Calu3 (cell line): ENCODE results near the gene PSD4. TPM values are rescaled to one million over a fixed set of nuclear protein-coding genes. Genes with fewer than 3 reads are reported as not detected.

Source experiments
- BruUV-seq: library from RNA; stranded (reverse); fragments of 400-500 nt; replicated peaks from 2 replicates; lab custom pipeline; 2021; lab: Mats Ljungman, UMichigan
- CTCF ChIA-PET: fragments of 300-600 bp; sonication (Branson Sonifier 250); formaldehyde crosslinking; loops from one replicate; lab custom pipeline; 2022; ENCODE audit warnings: antibody characterized with exemption; lab: Charles Lee
- DNase-seq: peaks from one replicate; pipeline ENCODE4 v3.0.0; 2022
- H3K27ac Mint-ChIP-seq: one replicate; pipeline ENCODE4 v1.8.0; 2022; ENCODE audit warnings: mixed read lengths; ENCODE audit not compliant: unreplicated experiment
- H3K27me3 Mint-ChIP-seq: one replicate; pipeline ENCODE4 v1.8.0; 2022; ENCODE audit warnings: mixed read lengths; ENCODE audit not compliant: unreplicated experiment
- H3K36me3 Mint-ChIP-seq: one replicate; pipeline ENCODE4 v1.8.0; 2022; ENCODE audit warnings: mild to moderate bottlenecking, moderate library complexity, mixed read lengths; ENCODE audit not compliant: insufficient read depth, unreplicated experiment
- H3K4me1 Mint-ChIP-seq: one replicate; pipeline ENCODE4 v1.8.0; 2022; ENCODE audit warnings: mild to moderate bottlenecking, low read depth, mixed read lengths; ENCODE audit not compliant: unreplicated experiment
- H3K4me3 Mint-ChIP-seq: one replicate; pipeline ENCODE4 v1.8.0; 2022; ENCODE audit warnings: mild to moderate bottlenecking, low read depth, moderate library complexity, mixed read lengths; ENCODE audit not compliant: unreplicated experiment
- H3K9me3 Mint-ChIP-seq: one replicate; pipeline ENCODE4 v1.8.0; 2022; ENCODE audit warnings: low read depth, mixed read lengths; ENCODE audit not compliant: unreplicated experiment
- intact Hi-C: fragments of 100-400 bp; cut with micrococcal nuclease; formaldehyde crosslinking; loops from one replicate; pipeline ENCODE4 v1.10.0; 2022; ENCODE audit not compliant: unreplicated experiment
- total RNA-seq: library from RNA; stranded (reverse); gene quantifications from 2 replicates; pipeline ENCODE4 v1.2.3, GENCODE V29; 2022
- TF ChIP-seq, protein P1 (sequence below): fragments of 200-600 bp; IDR thresholded peaks from one replicate; pipeline ENCODE4 v1.8.0; 2022; ENCODE audit warnings: antibody characterized with exemption; ENCODE audit not compliant: unreplicated experiment

PSD4 gene
- total RNA-seq, 1 experiment from 2014 or later: 58.7 TPM

DNA sequence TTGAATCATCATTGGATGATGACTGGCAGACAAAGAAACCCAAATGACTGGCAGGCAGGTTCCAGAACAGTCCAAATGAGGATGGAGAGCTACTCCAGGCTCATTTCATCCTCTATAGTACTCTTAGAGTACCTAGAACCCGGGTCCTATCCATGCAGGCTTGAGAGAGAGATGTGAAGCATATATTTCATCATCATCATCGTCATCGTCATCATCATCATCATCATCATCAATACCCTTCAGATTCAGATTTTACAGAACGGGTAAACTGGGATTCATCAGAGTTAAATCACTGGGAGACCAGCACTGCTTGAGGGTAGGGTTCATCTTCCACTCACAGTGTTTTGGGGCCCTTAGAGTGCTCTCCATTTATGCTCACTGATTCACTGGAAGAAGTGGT lies 52.7 kb downstream of the PSD4 start:
- Mint-ChIP-seq H3K9me3 (no peaks in the 10 kb centered on the region), H3K27me3 (no peaks in the 10 kb centered on the region), H3K36me3 (peaks cover 4% of the 10 kb centered on the region), H3K4me3 (no peak overlapping the region), H3K27ac (no peak overlapping the region), H3K4me1 (peaks cover 29% of the 10 kb centered on the region)
- intact Hi-C loops: no loop called here
- no peak for DNase-seq
- CTCF ChIA-PET: interaction anchor here (1.1 kb wide), 1 partner anchor 144 kb away, joined by 3 read pairs; no protein-coding TSS in a partner anchor
- TF ChIP-seq, protein P1, sequence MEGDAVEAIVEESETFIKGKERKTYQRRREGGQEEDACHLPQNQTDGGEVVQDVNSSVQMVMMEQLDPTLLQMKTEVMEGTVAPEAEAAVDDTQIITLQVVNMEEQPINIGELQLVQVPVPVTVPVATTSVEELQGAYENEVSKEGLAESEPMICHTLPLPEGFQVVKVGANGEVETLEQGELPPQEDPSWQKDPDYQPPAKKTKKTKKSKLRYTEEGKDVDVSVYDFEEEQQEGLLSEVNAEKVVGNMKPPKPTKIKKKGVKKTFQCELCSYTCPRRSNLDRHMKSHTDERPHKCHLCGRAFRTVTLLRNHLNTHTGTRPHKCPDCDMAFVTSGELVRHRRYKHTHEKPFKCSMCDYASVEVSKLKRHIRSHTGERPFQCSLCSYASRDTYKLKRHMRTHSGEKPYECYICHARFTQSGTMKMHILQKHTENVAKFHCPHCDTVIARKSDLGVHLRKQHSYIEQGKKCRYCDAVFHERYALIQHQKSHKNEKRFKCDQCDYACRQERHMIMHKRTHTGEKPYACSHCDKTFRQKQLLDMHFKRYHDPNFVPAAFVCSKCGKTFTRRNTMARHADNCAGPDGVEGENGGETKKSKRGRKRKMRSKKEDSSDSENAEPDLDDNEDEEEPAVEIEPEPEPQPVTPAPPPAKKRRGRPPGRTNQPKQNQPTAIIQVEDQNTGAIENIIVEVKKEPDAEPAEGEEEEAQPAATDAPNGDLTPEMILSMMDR: no peak
- BruUV-seq: no TSS peak

DNA sequence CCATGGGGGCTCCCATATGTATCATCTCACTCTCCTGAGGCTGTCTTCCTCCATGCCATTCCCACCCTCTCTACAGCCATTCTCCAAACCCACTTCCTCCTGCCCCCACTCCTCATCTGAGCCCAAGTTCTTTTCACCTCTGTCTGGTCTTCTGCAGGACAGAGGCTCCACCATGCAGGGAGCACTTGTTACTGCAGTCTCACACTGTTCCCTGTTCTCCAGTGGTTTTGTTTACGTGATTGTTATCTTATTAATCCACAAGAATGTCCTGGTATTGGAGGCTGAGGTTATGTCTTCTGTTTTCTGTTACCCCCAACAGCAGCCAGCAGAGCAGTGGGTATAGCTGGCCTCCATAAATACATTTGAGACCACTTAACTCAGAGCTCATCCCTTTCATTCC lies 53.5 kb downstream of the PSD4 start:
- TF ChIP-seq, protein P1: no peak
- intact Hi-C loops: no loop called here
- peaks cover 29% of the 10 kb centered on the region for H3K4me1 Mint-ChIP-seq
- H3K4me3 Mint-ChIP-seq: no peak overlapping the region
- H3K36me3 Mint-ChIP-seq: peaks cover 5% of the 10 kb centered on the region
- BruUV-seq: no TSS peak
- H3K27me3 Mint-ChIP-seq: no peaks in the 10 kb centered on the region
- no peak for DNase-seq
- no peaks in the 10 kb centered on the region for H3K9me3 Mint-ChIP-seq
- no peak overlapping the region for H3K27ac Mint-ChIP-seq
- CTCF ChIA-PET: no interaction called here

DNA sequence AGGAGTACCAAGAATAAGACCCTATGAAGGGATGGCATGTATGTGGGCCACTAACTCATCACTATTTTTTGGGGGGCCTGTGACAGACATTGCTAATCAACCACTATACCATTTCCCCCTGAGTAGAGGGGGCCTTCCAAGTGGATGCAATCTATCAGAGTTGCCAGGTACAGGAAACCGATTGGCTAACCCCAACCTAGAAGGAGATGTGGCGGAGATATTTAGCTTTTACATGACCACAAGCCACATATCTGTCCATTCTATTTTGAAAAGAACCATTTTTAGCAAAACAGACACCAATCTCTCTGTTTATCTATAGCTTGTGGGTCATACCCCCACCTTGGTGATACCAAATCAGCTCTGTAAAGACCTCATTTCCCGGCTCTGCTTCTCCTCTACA lies 53.9 kb downstream of the PSD4 start:
- no peak overlapping the region for H3K4me3 Mint-ChIP-seq
- intact Hi-C loops: no loop called here
- TF ChIP-seq, protein P1: no peak
- BruUV-seq: no TSS peak
- peaks cover 29% of the 10 kb centered on the region for H3K4me1 Mint-ChIP-seq
- no peaks in the 10 kb centered on the region for H3K9me3 Mint-ChIP-seq
- DNase-seq: no peak
- no peak overlapping the region for H3K27ac Mint-ChIP-seq
- H3K36me3 Mint-ChIP-seq: peaks cover 5% of the 10 kb centered on the region
- CTCF ChIA-PET: no interaction called here
- H3K27me3 Mint-ChIP-seq: no peaks in the 10 kb centered on the region

DNA sequence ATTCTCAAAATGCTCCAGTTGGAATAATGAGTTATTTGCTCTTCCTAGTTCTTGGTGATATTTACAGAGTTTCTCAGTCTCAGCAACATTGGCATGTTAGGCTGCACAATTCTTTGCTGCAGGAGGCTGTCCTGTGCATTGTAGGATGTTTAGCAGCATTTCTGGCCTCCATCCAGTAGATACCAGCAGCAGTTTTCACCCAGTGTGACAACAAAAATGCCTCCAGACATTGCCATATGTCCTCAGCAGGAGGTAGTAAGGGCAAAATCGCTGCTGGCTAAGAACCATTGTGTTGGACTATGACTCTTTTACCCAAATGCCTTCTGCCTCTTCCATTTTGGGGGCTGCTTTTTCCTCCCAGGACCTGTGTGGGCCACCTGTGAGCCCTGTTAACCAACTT lies 54.6 kb downstream of the PSD4 start:
- Mint-ChIP-seq H3K4me1 (peaks cover 29% of the 10 kb centered on the region), H3K4me3 (no peak overlapping the region), H3K9me3 (no peaks in the 10 kb centered on the region), H3K27ac (no peak overlapping the region), H3K36me3 (peaks cover 5% of the 10 kb centered on the region), H3K27me3 (no peaks in the 10 kb centered on the region)
- intact Hi-C loops: no loop called here
- DNase-seq: no peak
- TF ChIP-seq, protein P1: no peak
- CTCF ChIA-PET: no interaction called here
- no TSS peak for BruUV-seq
